ENCODE results near the gene STX17.

STX17 gene

GRCh38 chr9:99911600-99911999, 5.1 kb downstream of the STX17 start:
- FAIRE-seq: no peak

GRCh38 chr9:99916650-99917049, 10.2 kb downstream of the STX17 start:
- no peak for FAIRE-seq

GRCh38 chr9:99918134-99918533, 11.7 kb downstream of the STX17 start:
- no peak for FAIRE-seq

GRCh38 chr9:99919930-99920329, 13.5 kb downstream of the STX17 start:
- no peak for FAIRE-seq

- no peak for FAIRE-seq
Observed at GRCh38 chr9:99921875-99922710, 15.6 kb downstream of the STX17 start.

GRCh38 chr9:99922711-99923030, 16.2 kb downstream of the STX17 start:
- FAIRE-seq: no peak

GRCh38 chr9:99925541-99925940, 19.1 kb downstream of the STX17 start:
- FAIRE-seq: peak; percentile 73

- FAIRE-seq: peak; percentile 71
Observed at GRCh38 chr9:99929652-99930051, 23.2 kb downstream of the STX17 start.

GRCh38 chr9:99931155-99931840, 24.8 kb downstream of the STX17 start:
- FAIRE-seq: no peak

- no peak for FAIRE-seq
Observed at GRCh38 chr9:99936947-99937587, 30.6 kb downstream of the STX17 start.

- FAIRE-seq: no peak
Observed at GRCh38 chr9:99947395-99947794, 40.9 kb downstream of the STX17 start.

- peak; percentile 93 for FAIRE-seq
Observed at GRCh38 chr9:99948482-99948881, 42.0 kb downstream of the STX17 start.

- FAIRE-seq: no peak
Observed at GRCh38 chr9:99948896-99949295, 42.4 kb downstream of the STX17 start.

GRCh38 chr9:99953861-99954507, 47.5 kb downstream of the STX17 start:
- FAIRE-seq: peak; percentile 53

GRCh38 chr9:99954819-99955218, 48.4 kb downstream of the STX17 start:
- FAIRE-seq: peak; percentile 74

GRCh38 chr9:99955606-99956005, 49.2 kb downstream of the STX17 start:
- FAIRE-seq: no peak

- no peak for FAIRE-seq
Observed at GRCh38 chr9:99962680-99963261, 56.3 kb downstream of the STX17 start.

- FAIRE-seq: no peak
Observed at GRCh38 chr9:99964336-99964735, 57.9 kb downstream of the STX17 start.

GRCh38 chr9:99966001-99966400, 59.5 kb downstream of the STX17 start:
- FAIRE-seq: no peak

- FAIRE-seq: no peak
Observed at GRCh38 chr9:99966716-99967115, 60.3 kb downstream of the STX17 start.

- FAIRE-seq: no peak
Observed at GRCh38 chr9:99967457-99967856, 61.0 kb downstream of the STX17 start.

GRCh38 chr9:99970481-99970880, 64.0 kb downstream of the STX17 start:
- no peak for FAIRE-seq

- no peak for FAIRE-seq
Observed at GRCh38 chr9:99971410-99971809, 65.0 kb downstream of the STX17 start.
